Natural killer cell (primary cell): Measurements from ENCODE around the gene KAZN. TPM values are rescaled to one million over a fixed set of nuclear protein-coding genes. Genes with fewer than 3 reads are reported as not detected.

Experiments
- ATAC-seq, 3 donors: fragments of 150-1000 bp in 2 of 3; fragments of 200-7000 bp in 1 of 3; cut with Tn5 transposase; 1 replicate in 1 of 3; 2 replicates in 2 of 3; pipeline ENCODE4 v1.10.0; 2021; ENCODE audit warnings: mild to moderate bottlenecking in 2 of 3, moderate library complexity in 2 of 3
- DNase-seq, 2 donors: peaks; one replicate each; pipeline versions ENCODE4 v3.0.0 to v3.0.0-alpha.2; 2013 to 2021; ENCODE audit warnings: mixed read lengths in 1 of 2
- H3K27ac ChIP-seq: one replicate; pipeline ENCODE4 v1.5.1; 2013; ENCODE audit warnings: mild to moderate bottlenecking, low read length
- H3K27me3 ChIP-seq: one replicate; pipeline ENCODE4 v1.6.1; 2013; ENCODE audit warnings: low read length; ENCODE audit not compliant: control insufficient read depth, insufficient read depth
- H3K36me3 ChIP-seq: one replicate; pipeline ENCODE4 v1.6.1; 2013; ENCODE audit warnings: low read length; ENCODE audit not compliant: control insufficient read depth, insufficient read depth
- H3K4me1 ChIP-seq: one replicate; pipeline ENCODE4 v1.6.1; 2013; ENCODE audit warnings: low read length; ENCODE audit not compliant: control insufficient read depth, insufficient read depth
- H3K4me3 ChIP-seq: one replicate; pipeline ENCODE4 v1.5.1; 2013; ENCODE audit warnings: low read length
- H3K9me3 ChIP-seq: one replicate; pipeline ENCODE4 v1.6.1; 2013; ENCODE audit warnings: low read length; ENCODE audit not compliant: control insufficient read depth, insufficient read depth
- H3K27ac Mint-ChIP-seq, 2 donors: one replicate each; pipeline ENCODE4 v1.8.0; 2022; ENCODE audit warnings: mild to moderate bottlenecking in 2 of 2, mixed read lengths in 2 of 2, moderate library complexity in 1 of 2
- H3K27me3 Mint-ChIP-seq, 2 donors: one replicate each; pipeline ENCODE4 v1.8.0; 2022; ENCODE audit warnings: low read depth in 2 of 2, mixed read lengths in 2 of 2
- H3K36me3 Mint-ChIP-seq: one replicate; pipeline ENCODE4 v1.8.0; 2022; ENCODE audit warnings: mixed read lengths
- H3K4me1 Mint-ChIP-seq, 2 donors: one replicate each; pipeline ENCODE4 v1.8.0; 2022; ENCODE audit warnings: mixed read lengths in 2 of 2
- H3K4me3 Mint-ChIP-seq: one replicate; pipeline ENCODE4 v1.8.0; 2022; ENCODE audit warnings: mild to moderate bottlenecking, moderate library complexity, mixed read lengths
- H3K9me3 Mint-ChIP-seq, 2 donors: one replicate each; pipeline ENCODE4 v1.8.0; 2022; ENCODE audit warnings: mixed read lengths in 2 of 2
- WGBS: methylation state at CpG from one replicate; pipeline ENCODE4 v1.1.7; 2013; ENCODE audit warnings: missing lambda C conversion rate; ENCODE audit not compliant: insufficient coverage; 5-methylcytosine and 5-hydroxymethylcytosine counted together
- intact Hi-C: fragments of 100-400 bp; cut with micrococcal nuclease; formaldehyde crosslinking; loops from one replicate; pipeline ENCODE4 v1.14.2; 2022
- total RNA-seq, 4 donors: library from RNA; stranded (reverse); fragments of 120-200 nt in 1 of 4; gene quantifications; one replicate each; pipeline versions ENCODE4 v1.2.3 to v1.2.4, GENCODE V29; 2013 to 2022
- TF ChIP-seq, protein P1 (sequence below): fragments of 200-600 bp; IDR thresholded peaks from one replicate; pipeline ENCODE4 v1.8.0; 2022; ENCODE audit warnings: antibody characterized with exemption

KAZN gene
- total RNA-seq, 3 donors from 2014 or later (not counting 1 experiment from before 2014, with no cell fraction given): 1.2 to 2.0 (median 1.7) TPM

DNA sequence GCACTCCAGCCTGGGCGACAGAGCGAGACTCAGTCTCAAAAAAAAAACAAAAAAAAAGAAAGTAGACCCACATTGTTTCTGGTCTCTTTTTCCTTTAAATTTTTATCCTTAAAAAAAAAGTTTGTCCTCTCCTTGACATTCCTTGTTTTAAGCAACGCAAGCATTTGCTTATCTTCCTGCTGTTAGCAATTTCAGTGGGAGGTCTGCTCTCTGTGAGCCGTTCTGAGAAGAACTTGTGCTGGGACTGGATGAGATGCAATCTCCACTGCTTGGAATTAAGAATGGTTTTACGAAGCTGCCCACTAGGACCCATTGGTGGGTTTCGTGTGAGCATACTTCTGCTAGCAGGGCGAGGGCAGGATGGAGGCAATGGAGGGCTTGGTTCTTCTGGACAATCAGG, 329.9 kb downstream of the KAZN start:
- H3K9me3 ChIP-seq: no peaks in the 10 kb centered on the region
- H3K36me3 ChIP-seq: no peaks in the 10 kb centered on the region
- DNase-seq: no peak
- peaks cover 30 to 35% of the 10 kb centered on the region in 2 donors for H3K27me3 Mint-ChIP-seq
- peaks cover 14% of the 10 kb centered on the region for H3K27me3 ChIP-seq
- TF ChIP-seq, protein P1, sequence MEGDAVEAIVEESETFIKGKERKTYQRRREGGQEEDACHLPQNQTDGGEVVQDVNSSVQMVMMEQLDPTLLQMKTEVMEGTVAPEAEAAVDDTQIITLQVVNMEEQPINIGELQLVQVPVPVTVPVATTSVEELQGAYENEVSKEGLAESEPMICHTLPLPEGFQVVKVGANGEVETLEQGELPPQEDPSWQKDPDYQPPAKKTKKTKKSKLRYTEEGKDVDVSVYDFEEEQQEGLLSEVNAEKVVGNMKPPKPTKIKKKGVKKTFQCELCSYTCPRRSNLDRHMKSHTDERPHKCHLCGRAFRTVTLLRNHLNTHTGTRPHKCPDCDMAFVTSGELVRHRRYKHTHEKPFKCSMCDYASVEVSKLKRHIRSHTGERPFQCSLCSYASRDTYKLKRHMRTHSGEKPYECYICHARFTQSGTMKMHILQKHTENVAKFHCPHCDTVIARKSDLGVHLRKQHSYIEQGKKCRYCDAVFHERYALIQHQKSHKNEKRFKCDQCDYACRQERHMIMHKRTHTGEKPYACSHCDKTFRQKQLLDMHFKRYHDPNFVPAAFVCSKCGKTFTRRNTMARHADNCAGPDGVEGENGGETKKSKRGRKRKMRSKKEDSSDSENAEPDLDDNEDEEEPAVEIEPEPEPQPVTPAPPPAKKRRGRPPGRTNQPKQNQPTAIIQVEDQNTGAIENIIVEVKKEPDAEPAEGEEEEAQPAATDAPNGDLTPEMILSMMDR: no peak
- H3K4me1 ChIP-seq: peaks cover 10% of the 10 kb centered on the region
- no peak for ATAC-seq
- no peaks in the 10 kb centered on the region for H3K9me3 Mint-ChIP-seq
- no peaks in the 10 kb centered on the region for H3K36me3 Mint-ChIP-seq
- no peak overlapping the region for H3K27ac Mint-ChIP-seq
- H3K27ac ChIP-seq: no peak overlapping the region
- 86% methylated on average over 7 of the region's 7 CpGs for WGBS
- H3K4me3 Mint-ChIP-seq: no peak overlapping the region
- intact Hi-C loops: no loop called here
- H3K4me1 Mint-ChIP-seq: peaks cover 5 to 9% of the 10 kb centered on the region in 2 donors
- no peak overlapping the region for H3K4me3 ChIP-seq

DNA sequence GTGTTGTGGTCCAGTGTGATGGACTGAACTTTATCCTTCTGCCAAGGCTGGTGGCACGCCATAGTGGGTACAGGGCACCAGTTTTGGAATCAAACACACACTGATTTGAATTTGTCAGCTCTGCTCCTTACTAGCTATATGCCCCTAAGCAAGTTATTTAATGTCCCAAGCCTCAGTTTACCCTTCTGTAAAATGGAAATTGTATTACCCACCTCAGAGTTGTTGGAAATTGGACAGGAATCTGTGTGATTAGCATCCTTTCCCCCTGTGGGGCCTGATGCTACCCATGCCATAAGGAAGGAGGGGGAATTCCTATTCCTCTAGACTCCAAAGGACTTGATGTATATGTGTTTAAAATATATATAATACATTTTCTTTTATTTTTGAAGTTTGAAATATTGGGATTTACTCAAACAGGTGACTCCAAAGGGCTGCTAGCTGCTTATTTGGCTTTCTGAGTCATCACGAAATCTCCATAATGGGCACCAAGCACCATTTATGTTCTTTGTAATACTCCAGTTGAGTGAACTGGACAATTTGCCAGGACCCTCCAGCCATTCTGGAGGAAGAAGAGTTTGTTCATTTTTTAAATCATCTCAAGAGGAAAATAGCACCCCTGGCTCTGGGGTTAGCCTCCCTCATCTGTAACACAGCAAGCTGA, 330.5 kb downstream of the KAZN start:
- intact Hi-C loops: no loop called here
- Mint-ChIP-seq H3K27me3 (peaks cover 28 to 35% of the 10 kb centered on the region in 2 donors), H3K27ac (no peak overlapping the region), H3K36me3 (no peaks in the 10 kb centered on the region), H3K4me1 (peaks cover 5 to 9% of the 10 kb centered on the region in 2 donors), H3K4me3 (no peak overlapping the region), H3K9me3 (no peaks in the 10 kb centered on the region)
- ATAC-seq (no peak), DNase-seq (no peak)
- no peaks in the 10 kb centered on the region for H3K9me3 ChIP-seq
- H3K27ac ChIP-seq: no peak overlapping the region
- TF ChIP-seq, protein P1: no peak
- no peak overlapping the region for H3K4me3 ChIP-seq
- H3K27me3 ChIP-seq: peaks cover 14% of the 10 kb centered on the region
- H3K4me1 ChIP-seq: peaks cover 6% of the 10 kb centered on the region
- H3K36me3 ChIP-seq: no peaks in the 10 kb centered on the region
- WGBS: 95% methylated on average over 2 of the region's 2 CpGs

DNA sequence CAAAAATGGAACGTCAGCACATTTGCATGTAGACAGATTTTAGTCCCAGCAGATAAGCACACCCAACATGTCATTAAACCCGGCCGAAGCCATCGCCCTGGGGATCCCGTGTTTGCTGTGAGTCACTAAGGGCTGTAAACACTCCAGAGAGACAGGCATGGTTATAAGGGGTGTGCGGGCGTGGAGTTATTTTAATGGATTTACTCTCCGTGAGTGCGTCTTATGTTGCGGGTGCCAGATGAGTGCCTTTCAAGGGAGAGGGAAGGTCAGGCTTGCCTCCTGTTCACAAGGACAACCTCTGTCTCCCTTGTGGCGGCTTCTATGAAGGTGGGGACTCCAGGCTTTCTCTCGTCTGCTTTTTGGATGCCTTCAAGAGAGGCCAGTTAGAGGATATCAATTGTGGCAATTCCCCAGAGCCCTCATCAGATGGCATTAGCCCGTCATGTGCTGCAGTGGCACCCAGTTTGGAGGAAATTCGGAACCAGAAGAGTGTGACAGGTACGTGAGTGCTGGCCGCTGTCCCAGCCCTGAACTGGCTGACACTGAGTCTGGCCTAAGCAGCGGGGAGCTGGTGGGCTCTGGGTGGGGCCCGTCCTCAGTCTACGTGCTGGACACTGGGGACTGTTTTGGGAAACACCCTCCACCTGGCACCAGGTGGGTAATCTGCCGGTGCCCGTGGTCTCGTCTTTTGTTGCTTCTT, 331.2 kb downstream of the KAZN start:
- Histone ChIP-seq H3K27me3 (peaks cover 14% of the 10 kb centered on the region), H3K4me3 (no peak overlapping the region), H3K36me3 (no peaks in the 10 kb centered on the region), H3K4me1 (peaks cover 5% of the 10 kb centered on the region), H3K27ac (no peak overlapping the region), H3K9me3 (no peaks in the 10 kb centered on the region)
- DNase-seq (no peak), ATAC-seq (no peak)
- Mint-ChIP-seq H3K27me3 (peaks cover 28 to 35% of the 10 kb centered on the region in 2 donors), H3K4me1 (peaks cover 5 to 9% of the 10 kb centered on the region in 2 donors), H3K4me3 (no peak overlapping the region), H3K9me3 (no peaks in the 10 kb centered on the region), H3K36me3 (no peaks in the 10 kb centered on the region), H3K27ac (no peak overlapping the region)
- 92% methylated on average over 22 of the region's 22 CpGs for WGBS
- intact Hi-C loops: loop anchor here (10.0 kb wide), 1 partner anchor 95 kb away; no protein-coding TSS in a partner anchor
- TF ChIP-seq, protein P1: no peak
